Stimulated activated CD4-positive, alpha-beta T cell treated with anti-CD3 and anti-CD28 coated beads, Interleukin-15, amount 100 ng/mL, for 1 hour (primary cell): ENCODE data around the gene EPB41L4B.
"Not testable (repeated sequence)": the region's sequence is repeated elsewhere in the genome, so short reads cannot be mapped to it uniquely, and the experiment has no call there.

ENCODE experiments used
- DNase-seq, 2 donors: peaks; one replicate each; pipeline ENCODE4 v3.0.0-alpha.2; 2020; ENCODE audit warnings: low read depth in 1 of 2, low spot score in 1 of 2

EPB41L4B gene

DNA sequence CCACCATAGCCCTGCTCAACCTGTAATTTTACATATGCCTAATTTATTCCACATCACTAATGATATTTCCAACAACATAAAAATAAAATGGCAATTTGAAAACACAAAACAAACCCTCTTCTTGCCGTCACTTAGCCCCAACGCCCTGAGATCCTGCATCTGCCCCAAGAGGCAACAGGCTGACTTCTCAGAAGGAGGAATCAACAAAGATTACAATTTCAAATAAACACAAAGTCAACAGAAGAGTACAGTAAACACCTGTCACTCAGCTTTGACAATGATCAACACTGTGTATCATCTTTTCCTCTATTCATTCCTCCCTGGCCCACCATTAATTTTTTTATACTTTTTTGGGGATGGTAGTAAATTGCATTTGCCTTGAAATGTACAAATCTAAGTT, 19.8 kb downstream of the EPB41L4B start:
- no peak for DNase-seq

GRCh38 chr9:109299891-109300290, 21.0 kb downstream of the EPB41L4B start:
- DNase-seq = no peak

GRCh38 chr9:109297899-109298298, 23.0 kb downstream of the EPB41L4B start:
- no peak for DNase-seq

- no peak for DNase-seq
Measured at GRCh38 chr9:109295221-109296130, 25.4 kb downstream of the EPB41L4B start.

DNA sequence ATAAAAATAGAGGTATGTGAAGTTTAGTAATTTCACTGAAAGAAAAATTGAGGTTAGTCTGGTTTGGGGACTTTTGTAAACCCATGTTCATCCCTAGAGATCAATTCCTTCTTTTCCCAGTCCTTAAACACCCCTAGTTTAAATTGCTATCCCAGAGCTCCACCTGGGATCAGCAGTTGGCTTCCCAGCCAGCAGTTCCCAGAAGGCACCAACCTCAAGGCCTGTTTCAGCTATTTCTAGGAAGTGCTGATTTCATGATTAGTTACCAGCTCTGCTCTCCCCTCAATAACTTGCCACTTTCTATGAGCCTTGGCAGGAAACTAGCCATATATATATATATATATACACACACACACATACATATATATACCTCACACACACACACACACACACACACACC, 30.5 kb downstream of the EPB41L4B start:
- DNase-seq = no peak

GRCh38 chr9:109289931-109290330, 30.9 kb downstream of the EPB41L4B start:
- DNase-seq = no peak

GRCh38 chr9:109289186-109289585, 31.7 kb downstream of the EPB41L4B start:
- no peak for DNase-seq

DNA sequence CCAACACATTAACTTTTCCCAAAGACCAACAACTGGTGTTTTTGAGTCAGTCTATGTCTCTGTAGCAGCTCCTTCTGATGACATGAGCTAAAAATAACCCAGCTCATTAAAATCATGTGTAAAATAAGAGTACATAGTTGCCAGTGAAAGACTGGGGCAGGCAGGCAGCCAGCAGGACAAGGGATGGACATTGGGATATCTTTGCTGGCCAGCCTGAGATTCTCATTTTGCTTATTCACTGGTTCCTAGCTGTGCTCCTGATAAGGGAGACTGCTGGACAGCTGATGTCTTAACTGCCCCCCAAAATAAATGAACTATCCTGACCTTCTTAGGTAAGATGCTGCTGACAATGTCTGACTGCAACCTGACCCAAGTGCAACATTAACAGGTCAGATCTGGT, 33.9 kb downstream of the EPB41L4B start:
- DNase-seq = no peak

GRCh38 chr9:109286571-109286977, 34.3 kb downstream of the EPB41L4B start:
- DNase-seq = no peak

DNA sequence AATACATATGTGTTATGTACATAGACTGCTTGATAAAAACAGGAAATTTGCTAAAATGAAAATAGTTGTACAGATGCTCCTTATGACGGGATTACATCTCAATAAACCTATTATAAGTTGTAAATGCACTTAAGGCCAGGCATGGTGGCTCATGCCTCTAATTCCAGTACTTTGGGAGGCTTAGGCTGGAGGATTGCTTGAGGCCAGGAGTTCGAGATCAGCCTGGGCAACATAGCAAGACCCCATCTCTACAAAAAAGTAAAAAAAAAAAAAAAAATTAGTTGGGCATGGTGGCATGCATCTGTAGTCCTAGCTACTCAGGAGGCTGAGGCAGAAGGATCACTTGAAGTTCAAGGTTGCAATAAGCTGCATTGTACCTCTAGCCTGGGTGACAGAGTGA, 37.2 kb downstream of the EPB41L4B start:
- DNase-seq = not testable (repeated sequence)

DNA sequence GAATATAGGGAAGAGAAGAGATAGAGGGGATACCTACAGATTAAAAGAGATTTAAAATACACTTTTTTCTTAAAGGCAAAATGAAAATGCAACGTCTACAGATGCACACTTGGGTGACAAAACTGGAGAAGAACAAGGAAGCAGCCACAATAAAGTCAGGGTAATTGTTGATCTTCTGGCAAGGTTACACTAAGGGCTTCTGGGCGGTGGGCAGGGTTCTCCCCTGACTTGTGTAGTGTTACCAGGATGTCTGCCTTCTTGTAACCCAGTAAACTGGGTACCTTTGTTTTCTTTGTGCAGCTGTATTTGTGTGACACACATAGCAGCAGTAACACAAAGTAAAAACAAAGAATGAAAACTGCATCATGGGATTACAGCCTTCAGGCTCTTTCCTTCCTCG, 37.8 kb downstream of the EPB41L4B start:
- DNase-seq = no peak

DNA sequence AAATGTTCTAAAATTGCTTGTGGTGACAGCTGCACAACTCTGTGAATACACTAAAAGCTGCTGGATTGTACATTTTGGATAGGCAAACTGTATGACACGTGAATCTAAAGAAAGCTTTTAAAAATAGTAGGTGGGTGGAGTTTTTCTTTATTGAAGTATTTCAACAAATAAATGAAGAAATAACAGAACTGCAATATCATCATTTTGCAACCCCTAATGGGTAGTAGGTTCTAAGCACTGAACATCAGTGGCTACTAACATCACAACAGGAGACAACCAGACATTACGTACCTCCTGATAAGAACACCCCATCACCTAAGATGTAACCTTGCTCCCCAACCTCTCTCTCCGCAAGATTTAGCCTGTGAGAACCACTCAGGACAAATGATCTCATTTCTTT, 38.6 kb downstream of the EPB41L4B start:
- no peak for DNase-seq

- no peak for DNase-seq
Measured at GRCh38 chr9:109281518-109281917, 39.3 kb downstream of the EPB41L4B start.

- DNase-seq = no peak
Measured at GRCh38 chr9:109278848-109279247, 42.0 kb downstream of the EPB41L4B start.

DNA sequence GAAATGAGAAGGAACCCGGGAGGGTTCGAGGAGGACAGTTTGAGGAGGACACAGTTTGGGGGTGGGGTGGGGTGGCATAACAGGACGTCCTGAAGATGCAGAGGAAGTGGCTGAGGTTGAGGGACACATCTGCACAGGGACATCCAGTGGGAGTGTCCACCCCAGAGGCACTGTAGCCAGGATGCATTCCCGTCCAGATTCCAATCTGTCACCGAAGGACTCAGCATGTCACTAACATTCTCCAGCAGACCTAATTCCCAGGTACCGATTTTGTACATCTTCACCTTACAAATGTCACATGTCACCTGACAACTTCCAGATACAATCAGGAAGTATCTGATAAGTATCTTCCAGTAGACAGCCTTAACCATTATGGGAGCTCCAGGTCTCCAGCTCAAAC, 42.6 kb downstream of the EPB41L4B start:
- DNase-seq = no peak

DNA sequence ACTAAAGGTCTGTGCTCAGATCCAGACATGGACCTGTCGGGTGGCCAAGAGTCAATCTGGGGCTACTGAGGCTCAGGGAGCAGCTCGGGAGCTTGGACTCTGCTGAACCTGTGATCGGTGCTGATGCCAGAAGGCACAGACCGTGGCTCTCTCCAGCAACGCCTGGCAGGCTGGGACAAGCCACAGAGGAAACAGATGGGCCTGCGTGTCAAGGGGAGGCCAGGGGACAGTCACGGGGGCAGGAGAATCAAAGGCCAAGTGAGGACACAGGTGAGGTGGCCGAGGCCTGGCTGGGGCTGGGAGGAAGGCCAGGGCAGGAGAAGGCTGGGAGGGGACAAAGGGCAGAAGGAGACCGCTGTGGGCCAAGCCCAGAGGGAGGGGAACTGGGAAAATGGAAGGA, 43.4 kb downstream of the EPB41L4B start:
- DNase-seq = no peak

- no peak for DNase-seq
Measured at GRCh38 chr9:109276469-109277440, 44.1 kb downstream of the EPB41L4B start.

DNA sequence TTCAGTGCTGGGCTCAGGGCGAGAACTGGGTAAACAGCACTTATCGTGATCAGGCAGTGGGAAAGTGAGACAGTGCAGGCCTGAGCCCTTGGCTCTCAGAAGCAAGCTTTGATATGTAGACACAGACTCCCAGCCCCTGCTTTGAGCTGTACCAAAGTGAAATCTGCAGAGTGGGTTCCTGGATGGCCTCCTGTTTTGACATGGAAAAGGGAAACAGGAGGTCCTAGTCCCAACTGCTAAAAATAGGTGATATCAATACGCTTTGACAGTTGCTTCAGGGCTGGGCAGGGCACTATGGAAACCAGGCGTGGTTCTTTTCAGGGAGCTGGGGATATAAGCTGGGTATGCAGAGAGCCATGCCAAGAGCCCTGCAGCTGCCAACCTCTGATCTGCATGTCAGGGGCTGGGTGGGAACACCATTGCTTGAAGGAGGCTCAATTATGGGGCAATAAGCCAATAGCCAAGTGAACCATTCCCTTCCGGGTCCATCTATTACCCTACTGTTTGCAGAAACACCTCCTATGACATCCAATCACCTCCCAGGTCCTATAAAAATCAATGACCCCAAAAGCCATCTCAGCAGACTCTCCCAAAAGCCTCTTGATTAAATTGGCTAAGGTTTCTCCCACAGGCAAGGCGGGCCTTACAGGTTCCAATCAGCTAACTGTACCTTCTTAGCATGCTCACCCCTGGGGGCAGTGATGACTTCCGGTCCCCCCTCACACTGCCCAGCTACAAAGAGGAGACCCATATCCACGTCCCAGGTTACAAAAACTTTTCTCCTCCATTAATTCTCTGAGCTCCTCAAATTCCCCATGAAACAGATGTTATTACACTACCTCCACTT, 45.8 kb downstream of the EPB41L4B start:
- DNase-seq = no peak

GRCh38 chr9:109273869-109274268, 47.0 kb downstream of the EPB41L4B start:
- DNase-seq = no peak

GRCh38 chr9:109272745-109273144, 48.1 kb downstream of the EPB41L4B start:
- DNase-seq = no peak

GRCh38 chr9:109272045-109272444, 48.8 kb downstream of the EPB41L4B start:
- no peak for DNase-seq
